Esophagus squamous epithelium (tissue), 5 donors: ENCODE results near the gene ZNF532. TPM values are rescaled to one million over a fixed set of nuclear protein-coding genes. Genes with fewer than 3 reads are reported as not detected.
"Not testable (repeated sequence)": the region's sequence is repeated elsewhere in the genome, so short reads cannot be mapped to it uniquely, and the experiment has no call there.

Experiments
- DNase-seq: peaks from one replicate; lab custom pipeline; 2025; lab: John Stamatoyannopoulos, UW
- H3K27ac ChIP-seq, 4 donors: fragments of 200-600 bp; sonication (generic); one replicate each; pipeline ENCODE4 v1.5.1; 2016 to 2019; ENCODE audit warnings: mild to moderate bottlenecking in 1 of 4
- H3K27me3 ChIP-seq, 4 donors: fragments of 200-600 bp; sonication (generic); 1 replicate in 3 of 4; 2 replicates in 1 of 4; pipeline versions ENCODE4 v1.5.1 to v1.6.0; 2017 to 2021; ENCODE audit warnings: antibody characterized with exemption in 1 of 4
- H3K36me3 ChIP-seq, 3 donors: fragments of 200-600 bp; sonication (generic); one replicate each; pipeline ENCODE4 v1.5.1; 2016 to 2019
- H3K4me1 ChIP-seq, 3 donors: fragments of 200-600 bp; sonication (generic); one replicate each; pipeline ENCODE4 v1.5.1; 2017 to 2019
- H3K4me3 ChIP-seq, 4 donors: fragments of 200-600 bp; sonication (generic); 1 replicate in 3 of 4; 2 replicates in 1 of 4; pipeline ENCODE4 v1.5.1; 2016 to 2019; ENCODE audit warnings: mild to moderate bottlenecking in 2 of 4, moderate library complexity in 1 of 4
- H3K9me3 ChIP-seq, 3 donors: fragments of 200-600 bp; sonication (generic); one replicate each; pipeline ENCODE4 v1.5.1; 2016 to 2019
- CTCF ChIP-seq, 6 experiments: fragments of 450-650 bp in 4 of 6; fragments of 200-600 bp in 2 of 6; sonication (generic) in 2 of 6; IDR thresholded peaks; one replicate each; pipeline ENCODE4 v1.5.1; 2016 to 2019; ENCODE audit warnings: antibody characterized with exemption in 6 of 6, mild to moderate bottlenecking in 4 of 6, moderate library complexity in 4 of 6
- POLR2A ChIP-seq, 4 donors: fragments of 450-650 bp; IDR thresholded peaks; one replicate each; pipeline ENCODE4 v1.6.1; 2017; ENCODE audit warnings: antibody characterized with exemption in 4 of 4, mild to moderate bottlenecking in 4 of 4, moderate library complexity in 3 of 4
- WGBS, 2 donors: methylation state at CpG; one replicate each; pipeline ENCODE4 v1.1.5; 2018; 5-methylcytosine and 5-hydroxymethylcytosine counted together
- intact Hi-C: fragments of 100-400 bp; cut with DNase I; formaldehyde crosslinking; loops from one replicate; pipeline ENCODE4 v1.15.0; 2022
- total RNA-seq, 4 donors: library from RNA; depleted of rRNA; stranded (reverse); fragments of >200 nt; gene quantifications; one replicate each; pipeline ENCODE4 v1.1.0, GENCODE V29; 2016
- donor health status: DM: yes; HTN: yes; CAD: no.

The ZNF532 gene
- total RNA-seq, 4 donors from 2014 or later, result 30.7 to 52.3 (median 32.6) TPM

DNA sequence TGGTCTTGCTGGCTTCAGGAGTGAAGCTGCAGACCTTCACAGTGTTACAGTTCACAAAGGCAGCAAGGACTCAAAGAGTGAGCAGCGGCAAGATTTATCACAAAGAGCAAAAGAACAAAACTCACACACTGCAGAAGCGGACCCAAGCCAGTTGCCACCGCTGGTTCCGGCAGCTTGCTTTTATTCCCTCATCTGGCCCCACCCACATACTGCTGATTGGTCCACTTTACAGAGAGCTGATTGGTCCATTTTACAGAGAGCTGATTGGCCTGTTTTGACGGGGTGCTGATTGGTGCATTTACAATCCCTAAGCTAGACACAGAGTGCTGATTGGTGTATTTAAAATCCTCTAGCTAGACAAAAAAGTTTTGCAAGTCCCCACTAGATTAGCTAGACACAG is 37.2 kb upstream of the ZNF532 start:
- no peak for TF ChIP-seq CTCF (IDR thresholded peaks at IDR 0.05)
- no peak for TF ChIP-seq POLR2A (IDR thresholded peaks at IDR 0.05)
- Histone ChIP-seq H3K4me1 (no peaks in the 10 kb centered on the region), H3K36me3 (no peaks in the 10 kb centered on the region), H3K27me3 (no peaks in the 10 kb centered on the region), H3K27ac (no peak overlapping the region), H3K4me3 (no peak overlapping the region), H3K9me3 (no peaks in the 10 kb centered on the region)
- intact Hi-C loops, result no loop called here
- DNase-seq, result no peak
- 94 to 98% methylated on average over 5 of the region's 5 CpGs for WGBS, 2 donors

DNA sequence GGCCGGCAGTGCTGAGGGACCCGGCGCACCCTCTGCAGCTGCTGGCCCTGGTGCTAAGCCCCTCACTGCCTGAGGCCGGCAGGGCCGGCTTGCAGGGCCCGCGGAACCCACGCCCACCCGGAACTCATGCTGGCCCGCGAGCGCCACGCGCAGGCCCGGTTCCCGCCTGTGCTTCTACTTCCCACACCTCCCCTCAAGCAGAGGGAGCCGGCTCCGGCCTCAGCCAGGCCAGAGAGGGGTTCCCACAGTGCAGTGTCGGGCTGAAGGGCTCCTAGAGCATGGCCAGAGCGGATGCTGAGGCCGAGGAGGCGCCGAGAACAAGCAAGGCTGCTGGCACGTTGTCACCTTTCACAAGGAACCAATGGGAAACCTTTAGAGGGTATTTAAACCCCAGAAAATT is 36.8 kb upstream of the ZNF532 start:
- no peak for TF ChIP-seq CTCF (IDR thresholded peaks at IDR 0.05)
- TF ChIP-seq POLR2A (IDR thresholded peaks at IDR 0.05), result no peak
- 100% methylated on average over 1 of the region's 24 CpGs; no CpG with 5 or more reads in 1 of the 2 donors for WGBS, 2 donors
- no peak for DNase-seq
- Histone ChIP-seq H3K4me3 (no peak overlapping the region), H3K27ac (no peak overlapping the region), H3K9me3 (no peaks in the 10 kb centered on the region), H3K36me3 (no peaks in the 10 kb centered on the region), H3K4me1 (no peaks in the 10 kb centered on the region), H3K27me3 (no peaks in the 10 kb centered on the region)
- intact Hi-C loops, result no loop called here

DNA sequence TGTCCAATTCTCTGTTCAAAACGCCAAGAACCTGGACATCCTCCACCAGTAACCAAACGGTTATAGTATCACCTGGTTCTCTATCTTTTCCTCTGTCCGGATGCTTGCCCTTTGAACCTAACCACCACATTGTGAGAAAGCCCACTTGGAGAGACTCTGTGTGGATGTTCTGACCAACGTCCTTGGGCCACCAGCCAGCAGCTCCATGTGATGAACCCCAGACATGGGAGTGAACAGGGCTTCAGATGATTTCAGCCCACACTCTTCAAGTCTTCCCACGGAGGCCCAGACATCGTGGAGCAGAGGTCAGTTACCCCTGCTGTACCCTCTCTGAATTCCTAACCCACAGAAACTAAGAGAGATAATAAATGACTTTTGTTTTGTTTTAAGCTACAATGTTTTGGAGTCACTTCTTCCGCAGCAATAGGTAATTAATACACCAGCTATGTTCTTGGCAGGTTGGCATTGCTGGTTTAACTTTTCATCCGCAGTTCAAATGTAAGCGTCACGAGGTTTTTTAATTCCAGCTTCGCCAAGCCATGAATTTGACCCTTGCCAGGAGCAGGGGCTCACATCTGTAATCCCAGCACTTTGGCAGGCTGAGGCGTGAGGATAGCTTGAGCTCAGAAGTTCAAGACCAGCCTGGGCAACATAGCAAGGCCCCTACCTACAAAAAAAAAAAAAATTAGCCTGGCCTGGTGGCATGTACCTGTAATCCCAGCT is 36.1 kb upstream of the ZNF532 start:
- Histone ChIP-seq H3K27ac (no peak overlapping the region), H3K9me3 (no peaks in the 10 kb centered on the region), H3K27me3 (no peaks in the 10 kb centered on the region), H3K4me3 (no peak overlapping the region), H3K4me1 (no peaks in the 10 kb centered on the region), H3K36me3 (no peaks in the 10 kb centered on the region)
- intact Hi-C loops, result no loop called here
- WGBS, 2 donors, result 81 to 83% methylated on average over 12 of the region's 12 CpGs
- DNase-seq, result no peak
- TF ChIP-seq POLR2A (IDR thresholded peaks at IDR 0.05) (no peak), CTCF (IDR thresholded peaks at IDR 0.05) (no peak)

- intact Hi-C loops, result no loop called here
These were observed 35.4 kb upstream of the ZNF532 start for GRCh38 chr18:58829263-58829662.

DNA sequence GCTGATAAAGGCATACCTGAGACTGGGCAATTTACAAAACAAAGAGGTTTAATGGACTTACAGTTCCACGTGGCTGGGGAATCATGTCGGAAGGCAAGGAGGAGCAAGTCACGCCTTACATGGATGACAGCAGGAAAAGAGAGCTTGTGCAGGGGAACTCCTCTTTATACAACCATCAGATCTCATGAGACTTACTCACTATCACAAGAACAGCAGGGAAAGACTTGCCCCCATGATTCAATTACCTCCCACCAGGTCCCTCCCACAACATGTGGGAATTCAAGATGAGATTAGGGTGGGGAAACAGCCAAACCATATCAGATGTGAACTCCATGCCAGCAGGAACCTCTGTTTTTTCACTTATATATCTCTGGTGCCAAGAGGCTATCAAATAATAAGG is 34.8 kb upstream of the ZNF532 start:
- intact Hi-C loops, DNase-seq, H3K36me3 ChIP-seq, H3K27ac ChIP-seq, H3K4me3 ChIP-seq, H3K27me3 ChIP-seq, H3K9me3 ChIP-seq, H3K4me1 ChIP-seq: not testable (repeated sequence)
- WGBS, 2 donors, result 79 to 83% methylated on average over 3 of the region's 3 CpGs

More at GRCh38 chr18:58829263-58829662, 35.4 kb upstream of the ZNF532 start:
- no peaks in the 10 kb centered on the region for H3K4me1 ChIP-seq
- H3K9me3 ChIP-seq, result no peaks in the 10 kb centered on the region
- no peak overlapping the region for H3K27ac ChIP-seq
- no peaks in the 10 kb centered on the region for H3K27me3 ChIP-seq
- no peak for DNase-seq
- WGBS, 2 donors, result 66 to 83% methylated on average over 3 of the region's 3 CpGs
- no peak overlapping the region for H3K4me3 ChIP-seq
- TF ChIP-seq POLR2A (IDR thresholded peaks at IDR 0.05) (no peak), CTCF (IDR thresholded peaks at IDR 0.05) (no peak)
- H3K36me3 ChIP-seq, result no peaks in the 10 kb centered on the region
